ENCODE results near the gene DAAM2. TPM values are rescaled to one million over a fixed set of nuclear protein-coding genes. Genes with fewer than 3 reads are reported as not detected.

DAAM2 gene
- total RNA-seq, 1 experiment from 2014 or later, result not detected

DNA sequence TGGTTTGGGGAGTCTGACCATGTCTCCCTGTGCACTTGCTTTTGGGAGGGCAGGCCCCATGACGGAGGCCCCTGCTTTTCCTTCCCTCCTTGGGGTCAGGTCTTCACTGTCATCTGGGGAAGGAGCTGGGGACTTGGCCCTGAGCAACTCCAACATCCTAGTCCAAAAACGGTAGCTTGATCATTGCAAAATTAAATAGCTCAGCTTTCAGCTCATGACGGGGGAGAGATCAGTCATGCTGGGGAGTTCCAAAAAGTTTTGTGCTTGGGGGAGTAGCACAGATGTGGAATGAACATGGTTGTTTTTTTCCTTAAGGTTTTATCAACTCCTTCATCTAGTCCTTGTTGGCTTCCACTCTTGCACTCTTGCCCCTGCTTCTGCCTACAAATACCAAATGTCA, 81.3 kb downstream of the DAAM2 start:
- ChIA-PET POLR2A (no interaction called here), CTCF (interaction anchor here (0.6 to 1.3 kb wide), 2 partner anchors 8 to 17 kb away, joined by 3 to 5 read pairs; no protein-coding TSS in a partner anchor)
- Mint-ChIP-seq H3K4me3 (ENCODE audit: unreplicated experiment) (no peak overlapping the region), H3K36me3 (ENCODE audit: insufficient read depth, unreplicated experiment) (no peaks in the 10 kb centered on the region), H3K9me3 (ENCODE audit: unreplicated experiment) (peaks cover 7% of the 10 kb centered on the region), H3K4me1 (ENCODE audit: insufficient read depth, unreplicated experiment) (no peaks in the 10 kb centered on the region), H3K27me3 (ENCODE audit: insufficient read depth, unreplicated experiment) (no peaks in the 10 kb centered on the region), H3K27ac (ENCODE audit: low read depth, unreplicated experiment) (no peak overlapping the region)
- intact Hi-C loops (cut with micrococcal nuclease), result no loop called here
- BruUV-seq (replicated peaks), result no TSS peak
- TF ChIP-seq, protein P1, sequence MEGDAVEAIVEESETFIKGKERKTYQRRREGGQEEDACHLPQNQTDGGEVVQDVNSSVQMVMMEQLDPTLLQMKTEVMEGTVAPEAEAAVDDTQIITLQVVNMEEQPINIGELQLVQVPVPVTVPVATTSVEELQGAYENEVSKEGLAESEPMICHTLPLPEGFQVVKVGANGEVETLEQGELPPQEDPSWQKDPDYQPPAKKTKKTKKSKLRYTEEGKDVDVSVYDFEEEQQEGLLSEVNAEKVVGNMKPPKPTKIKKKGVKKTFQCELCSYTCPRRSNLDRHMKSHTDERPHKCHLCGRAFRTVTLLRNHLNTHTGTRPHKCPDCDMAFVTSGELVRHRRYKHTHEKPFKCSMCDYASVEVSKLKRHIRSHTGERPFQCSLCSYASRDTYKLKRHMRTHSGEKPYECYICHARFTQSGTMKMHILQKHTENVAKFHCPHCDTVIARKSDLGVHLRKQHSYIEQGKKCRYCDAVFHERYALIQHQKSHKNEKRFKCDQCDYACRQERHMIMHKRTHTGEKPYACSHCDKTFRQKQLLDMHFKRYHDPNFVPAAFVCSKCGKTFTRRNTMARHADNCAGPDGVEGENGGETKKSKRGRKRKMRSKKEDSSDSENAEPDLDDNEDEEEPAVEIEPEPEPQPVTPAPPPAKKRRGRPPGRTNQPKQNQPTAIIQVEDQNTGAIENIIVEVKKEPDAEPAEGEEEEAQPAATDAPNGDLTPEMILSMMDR (IDR thresholded peaks at IDR 0.05; ENCODE audit: unreplicated experiment), result no peak
- no peak for DNase-seq (ENCODE audit: unreplicated experiment)

DNA sequence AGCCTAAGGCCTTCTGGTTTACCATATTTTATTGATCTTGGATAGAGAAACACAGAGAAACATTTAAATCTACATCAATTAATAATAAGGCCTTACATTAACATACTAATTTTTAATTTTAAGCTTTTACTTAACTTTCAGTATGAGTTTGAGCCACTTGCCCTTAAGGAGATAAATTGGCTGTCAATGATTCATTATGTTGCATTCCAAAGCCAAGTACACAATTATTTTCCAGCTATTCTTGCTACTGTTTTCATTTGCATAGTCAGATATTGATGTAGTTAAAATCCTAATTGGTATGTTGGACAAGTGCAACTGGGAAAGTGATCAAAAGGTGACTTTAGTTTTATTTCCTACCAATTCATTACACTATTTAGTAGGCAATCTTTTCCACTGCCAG, 83.9 kb downstream of the DAAM2 start:
- ChIA-PET CTCF (interaction anchor here (0.5 kb wide), 1 partner anchor 291 kb away, joined by 3 read pairs; no protein-coding TSS in a partner anchor), POLR2A (no interaction called here)
- Mint-ChIP-seq H3K4me1 (ENCODE audit: insufficient read depth, unreplicated experiment) (no peaks in the 10 kb centered on the region), H3K4me3 (ENCODE audit: unreplicated experiment) (no peak overlapping the region), H3K27ac (ENCODE audit: low read depth, unreplicated experiment) (no peak overlapping the region), H3K27me3 (ENCODE audit: insufficient read depth, unreplicated experiment) (no peaks in the 10 kb centered on the region), H3K9me3 (ENCODE audit: unreplicated experiment) (peaks cover 7% of the 10 kb centered on the region), H3K36me3 (ENCODE audit: insufficient read depth, unreplicated experiment) (no peaks in the 10 kb centered on the region)
- DNase-seq (ENCODE audit: unreplicated experiment), result no peak
- TF ChIP-seq, protein P1 (IDR thresholded peaks at IDR 0.05; ENCODE audit: unreplicated experiment), result no peak
- no TSS peak for BruUV-seq (replicated peaks)
- intact Hi-C loops (cut with micrococcal nuclease), result no loop called here

DNA sequence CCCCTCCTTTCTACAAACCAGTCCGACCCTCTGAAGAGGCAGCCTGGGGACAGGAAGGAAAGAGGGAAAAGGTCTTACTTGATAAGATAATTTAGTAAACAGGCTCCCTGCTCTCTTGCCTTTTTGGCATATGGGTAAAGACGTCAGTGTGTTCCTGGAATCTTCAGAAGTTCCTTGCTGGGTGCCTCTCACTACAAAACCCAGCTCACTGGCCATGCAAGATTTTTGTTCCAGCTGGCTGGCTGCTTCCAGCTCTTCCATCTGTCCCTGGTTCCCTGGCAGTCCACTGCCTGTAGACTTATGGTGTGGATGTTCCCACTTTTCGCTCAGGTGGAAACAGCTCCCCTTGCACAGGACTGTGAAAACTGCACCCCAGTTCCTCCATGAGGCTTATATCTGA, 84.7 kb downstream of the DAAM2 start:
- Mint-ChIP-seq H3K4me3 (ENCODE audit: unreplicated experiment) (no peak overlapping the region), H3K27ac (ENCODE audit: low read depth, unreplicated experiment) (no peak overlapping the region), H3K36me3 (ENCODE audit: insufficient read depth, unreplicated experiment) (no peaks in the 10 kb centered on the region), H3K4me1 (ENCODE audit: insufficient read depth, unreplicated experiment) (no peaks in the 10 kb centered on the region), H3K27me3 (ENCODE audit: insufficient read depth, unreplicated experiment) (no peaks in the 10 kb centered on the region), H3K9me3 (ENCODE audit: unreplicated experiment) (peaks cover 7% of the 10 kb centered on the region)
- TF ChIP-seq, protein P1 (IDR thresholded peaks at IDR 0.05; ENCODE audit: unreplicated experiment), result no peak
- intact Hi-C loops (cut with micrococcal nuclease), result no loop called here
- ChIA-PET CTCF (no interaction called here), POLR2A (interaction anchor here (0.6 kb wide), 1 partner anchor 31 kb away, joined by 3 read pairs; no protein-coding TSS in a partner anchor)
- no peak for DNase-seq (ENCODE audit: unreplicated experiment)
- no TSS peak for BruUV-seq (replicated peaks)

DNA sequence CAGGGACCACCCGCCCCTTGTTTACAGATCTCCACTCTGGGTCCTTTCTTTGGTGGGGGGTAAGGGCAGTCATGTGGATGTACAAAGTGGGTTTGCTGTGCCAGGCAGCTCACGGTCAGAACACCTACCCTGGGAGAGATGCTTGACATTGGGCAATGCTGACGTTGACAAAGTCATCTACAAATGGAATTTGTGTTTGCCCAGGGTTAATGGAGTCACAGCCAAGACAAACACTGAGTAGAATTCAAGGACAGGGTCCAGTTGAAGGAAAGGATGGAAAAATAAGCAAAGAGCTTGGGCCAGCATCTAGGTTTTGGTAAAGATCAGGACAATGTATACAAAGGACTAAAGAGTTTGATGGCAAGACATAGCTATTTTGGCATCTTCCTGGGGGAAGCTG, 87.4 kb downstream of the DAAM2 start:
- intact Hi-C loops (cut with micrococcal nuclease), result no loop called here
- ChIA-PET POLR2A (no interaction called here), CTCF (interaction anchor here (0.6 to 1.5 kb wide), 3 partner anchors 15 to 1074 kb away, joined by 3 to 5 read pairs (median 5); no protein-coding TSS in a partner anchor)
- TF ChIP-seq, protein P1 (IDR thresholded peaks at IDR 0.05; ENCODE audit: unreplicated experiment), result no peak
- Mint-ChIP-seq H3K27ac (ENCODE audit: low read depth, unreplicated experiment) (no peak overlapping the region), H3K9me3 (ENCODE audit: unreplicated experiment) (peaks cover 7% of the 10 kb centered on the region), H3K27me3 (ENCODE audit: insufficient read depth, unreplicated experiment) (no peaks in the 10 kb centered on the region), H3K36me3 (ENCODE audit: insufficient read depth, unreplicated experiment) (no peaks in the 10 kb centered on the region), H3K4me3 (ENCODE audit: unreplicated experiment) (no peak overlapping the region), H3K4me1 (ENCODE audit: insufficient read depth, unreplicated experiment) (peaks cover 4% of the 10 kb centered on the region)
- no peak for DNase-seq (ENCODE audit: unreplicated experiment)
- no TSS peak for BruUV-seq (replicated peaks)
